Measurements from ENCODE around the gene KCNN3. TPM values are rescaled to one million over a fixed set of nuclear protein-coding genes. Genes with fewer than 3 reads are reported as not detected.
A peak's percentile ranks its signal among the peaks of the same experiment; 100 is the strongest.

The KCNN3 gene
- total RNA-seq, 2 experiments from 2014 or later, result 0.11 TPM; not detected in 1

- Mint-ChIP-seq H3K36me3 (ENCODE audit: low read depth) (no peaks in the 10 kb centered on the region), H3K4me3 (no peak overlapping the region), H3K27ac (no peak overlapping the region)
Observed at GRCh38 chr1:154716614-154717527, 153.2 kb downstream of the KCNN3 start.

DNA sequence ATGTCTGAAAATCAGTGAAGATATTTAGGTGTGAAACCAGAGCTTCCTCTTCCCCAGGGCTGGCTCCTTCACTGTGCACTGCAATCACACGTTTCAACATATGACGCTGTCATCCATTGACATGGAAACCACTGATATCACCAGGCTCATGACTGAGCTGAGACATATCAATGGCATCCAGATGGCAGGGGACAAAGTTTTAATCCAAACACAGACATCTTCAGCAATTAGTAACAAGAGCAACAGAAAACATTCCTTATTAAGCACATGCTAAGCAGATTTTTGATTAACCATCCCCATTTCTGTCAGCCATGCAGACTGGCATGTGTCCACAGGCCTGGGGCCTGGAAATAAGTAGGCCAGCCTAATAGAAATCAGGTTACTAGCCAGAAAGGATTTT, 154.1 kb downstream of the KCNN3 start:
- POLR2A ChIA-PET, result no interaction called here
- peak; percentile 27 for DNase-seq
- Mint-ChIP-seq H3K27me3 (no peaks in the 10 kb centered on the region), H3K4me3 (no peak overlapping the region), H3K36me3 (ENCODE audit: low read depth) (no peaks in the 10 kb centered on the region), H3K4me1 (ENCODE audit: low read depth) (peaks cover 20% of the 10 kb centered on the region), H3K9me3 (no peaks in the 10 kb centered on the region), H3K27ac (no peak overlapping the region)
- ATAC-seq, result peak; percentile 77
- CTCF ChIA-PET, result interaction anchor here (1.3 to 1.5 kb wide), 2 partner anchors 35 to 162 kb away, joined by 3 to 7 read pairs; no protein-coding TSS in a partner anchor
- intact Hi-C loops (cut with micrococcal nuclease), result no loop called here
- TF ChIP-seq, protein P1, sequence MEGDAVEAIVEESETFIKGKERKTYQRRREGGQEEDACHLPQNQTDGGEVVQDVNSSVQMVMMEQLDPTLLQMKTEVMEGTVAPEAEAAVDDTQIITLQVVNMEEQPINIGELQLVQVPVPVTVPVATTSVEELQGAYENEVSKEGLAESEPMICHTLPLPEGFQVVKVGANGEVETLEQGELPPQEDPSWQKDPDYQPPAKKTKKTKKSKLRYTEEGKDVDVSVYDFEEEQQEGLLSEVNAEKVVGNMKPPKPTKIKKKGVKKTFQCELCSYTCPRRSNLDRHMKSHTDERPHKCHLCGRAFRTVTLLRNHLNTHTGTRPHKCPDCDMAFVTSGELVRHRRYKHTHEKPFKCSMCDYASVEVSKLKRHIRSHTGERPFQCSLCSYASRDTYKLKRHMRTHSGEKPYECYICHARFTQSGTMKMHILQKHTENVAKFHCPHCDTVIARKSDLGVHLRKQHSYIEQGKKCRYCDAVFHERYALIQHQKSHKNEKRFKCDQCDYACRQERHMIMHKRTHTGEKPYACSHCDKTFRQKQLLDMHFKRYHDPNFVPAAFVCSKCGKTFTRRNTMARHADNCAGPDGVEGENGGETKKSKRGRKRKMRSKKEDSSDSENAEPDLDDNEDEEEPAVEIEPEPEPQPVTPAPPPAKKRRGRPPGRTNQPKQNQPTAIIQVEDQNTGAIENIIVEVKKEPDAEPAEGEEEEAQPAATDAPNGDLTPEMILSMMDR (IDR thresholded peaks at IDR 0.05), result no peak

More at GRCh38 chr1:154716614-154717527, 153.2 kb downstream of the KCNN3 start:
- CTCF ChIA-PET, result no interaction called here
- H3K4me1 Mint-ChIP-seq (ENCODE audit: low read depth), result peaks cover 20% of the 10 kb centered on the region
- ATAC-seq (no peak), DNase-seq (no peak)
- TF ChIP-seq, protein P1 (IDR thresholded peaks at IDR 0.05), result no peak
- intact Hi-C loops (cut with micrococcal nuclease), result no loop called here
- POLR2A ChIA-PET, result no interaction called here
- no peaks in the 10 kb centered on the region for H3K9me3 Mint-ChIP-seq
- H3K27me3 Mint-ChIP-seq, result no peaks in the 10 kb centered on the region

DNA sequence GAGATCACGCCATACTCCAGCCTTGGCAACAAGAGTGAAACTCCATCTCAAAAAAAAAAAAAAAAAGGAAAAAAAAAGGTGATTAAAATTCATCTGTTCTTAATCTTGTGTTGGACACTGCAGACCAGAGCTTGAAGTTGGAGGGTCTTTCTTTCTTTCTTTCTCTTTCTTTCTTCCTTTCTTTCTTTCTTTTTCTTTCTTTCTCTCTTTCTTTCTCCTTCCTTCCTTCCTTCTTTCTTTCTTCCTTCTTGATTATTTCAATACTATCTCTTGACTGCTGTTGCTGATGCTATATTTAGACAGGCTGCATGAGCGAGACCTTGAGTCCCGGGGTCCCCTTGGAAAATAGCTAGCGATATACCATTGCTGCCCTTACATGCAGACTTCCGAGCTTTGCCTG, 154.7 kb downstream of the KCNN3 start:
- H3K4me3 Mint-ChIP-seq, result no peak overlapping the region
- TF ChIP-seq, protein P1 (IDR thresholded peaks at IDR 0.05), result no peak
- ChIA-PET CTCF (interaction anchor here (1.2 to 1.5 kb wide), 3 partner anchors 36 to 163 kb away, joined by 3 to 7 read pairs (median 4); no protein-coding TSS in a partner anchor), POLR2A (interaction anchor here (0.6 kb wide), 1 partner anchor 235 kb away, joined by 3 read pairs; no protein-coding TSS in a partner anchor)
- intact Hi-C loops (cut with micrococcal nuclease), result no loop called here
- ATAC-seq (no peak), DNase-seq (no peak)
- H3K9me3 Mint-ChIP-seq, result no peaks in the 10 kb centered on the region
- H3K27me3 Mint-ChIP-seq, result no peaks in the 10 kb centered on the region
- peaks cover 16% of the 10 kb centered on the region for H3K4me1 Mint-ChIP-seq (ENCODE audit: low read depth)
- H3K36me3 Mint-ChIP-seq (ENCODE audit: low read depth), result no peaks in the 10 kb centered on the region
- no peak overlapping the region for H3K27ac Mint-ChIP-seq

DNA sequence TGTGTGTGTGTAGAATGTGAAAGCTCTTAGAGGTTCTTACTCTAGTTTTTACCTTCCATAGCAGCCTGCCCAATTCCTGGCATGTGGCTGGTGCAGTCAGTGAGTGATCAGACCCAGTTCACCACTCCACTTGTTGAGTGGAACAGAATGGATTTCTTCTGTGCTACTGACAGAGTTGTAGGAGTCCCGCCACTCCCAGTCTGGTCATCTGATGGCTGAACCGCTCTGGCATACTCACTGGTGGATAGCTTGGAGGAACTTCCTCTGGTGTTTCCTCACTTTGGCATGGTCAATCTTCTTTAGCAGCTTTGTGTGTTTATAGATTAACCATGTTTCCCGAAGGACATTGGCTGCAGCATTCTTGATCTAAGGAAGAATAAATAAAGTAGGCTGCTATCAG, 155.4 kb downstream of the KCNN3 start:
- TF ChIP-seq, protein P1 (IDR thresholded peaks at IDR 0.05), result no peak
- no peak overlapping the region for H3K4me3 Mint-ChIP-seq
- H3K27ac Mint-ChIP-seq, result no peak overlapping the region

More for the DNA sequence above, 155.4 kb downstream of the KCNN3 start:
- no peaks in the 10 kb centered on the region for H3K27me3 Mint-ChIP-seq
- CTCF ChIA-PET, result interaction anchor here (1.2 to 1.5 kb wide), 2 partner anchors 155 to 164 kb away, joined by 4 to 7 read pairs; no protein-coding TSS in a partner anchor
- H3K4me1 Mint-ChIP-seq (ENCODE audit: low read depth), result peaks cover 9% of the 10 kb centered on the region
- POLR2A ChIA-PET, result interaction anchor here (0.6 kb wide), 1 partner anchor 234 kb away, joined by 3 read pairs; no protein-coding TSS in a partner anchor
- ATAC-seq (peak; percentile 54), DNase-seq (peak; percentile 33)
- H3K36me3 Mint-ChIP-seq (ENCODE audit: low read depth), result no peaks in the 10 kb centered on the region
- no peaks in the 10 kb centered on the region for H3K9me3 Mint-ChIP-seq
- intact Hi-C loops (cut with micrococcal nuclease), result no loop called here

Data from activated CD8-positive, alpha-beta T cell treated with anti-CD3 and anti-CD28 coated beads for 36 hours (primary cell).